Naive thymus-derived CD8-positive, alpha-beta T cell (primary cell): Measurements from ENCODE around the gene KRT78. TPM values are rescaled to one million over a fixed set of nuclear protein-coding genes. Genes with fewer than 3 reads are reported as not detected.

Experiments
- ATAC-seq, 2 donors: fragments of 150-1000 bp; cut with Tn5 transposase in 1 of 2; sonication (Bioruptor Pico), chemical (Tn5 transposase) in 1 of 2; 1 replicate in 1 of 2; 2 replicates in 1 of 2; pipeline ENCODE4 v1.10.0; 2021; ENCODE audit warnings: mild to moderate bottlenecking in 2 of 2, moderate library complexity in 2 of 2
- POLR2A ChIA-PET: fragments of 350-600 bp; sonication (Branson Sonifier 250); formaldehyde crosslinking; loops from one replicate; lab custom pipeline; 2021; ENCODE audit warnings: antibody characterized with exemption; lab: Charles Lee
- DNase-seq, 10 donors: peaks; one replicate each; pipeline versions ENCODE4 v3.0.0 to v3.0.0-alpha.2; 2020 to 2022
- H3K27ac Mint-ChIP-seq, 10 donors: one replicate each; pipeline ENCODE4 v1.8.0; 2020 to 2022; ENCODE audit warnings: mild to moderate bottlenecking in 10 of 10, mixed read lengths in 10 of 10, moderate library complexity in 4 of 10, inconsistent platforms in 1 of 10
- H3K27me3 Mint-ChIP-seq, 5 donors: one replicate each; pipeline ENCODE4 v1.8.0; 2021 to 2022; ENCODE audit warnings: mixed read lengths in 5 of 5
- H3K36me3 Mint-ChIP-seq, 3 donors: one replicate each; pipeline ENCODE4 v1.8.0; 2020 to 2022; ENCODE audit warnings: mixed read lengths in 3 of 3, mild to moderate bottlenecking in 2 of 3, inconsistent platforms in 1 of 3
- H3K4me1 Mint-ChIP-seq, 4 donors: one replicate each; pipeline ENCODE4 v1.8.0; 2021 to 2022; ENCODE audit warnings: mixed read lengths in 4 of 4
- H3K4me3 Mint-ChIP-seq, 10 donors: one replicate each; pipeline ENCODE4 v1.8.0; 2020 to 2022; ENCODE audit warnings: mild to moderate bottlenecking in 10 of 10, mixed read lengths in 10 of 10, moderate library complexity in 6 of 10, inconsistent platforms in 1 of 10
- H3K9me3 Mint-ChIP-seq, 9 donors: one replicate each; pipeline ENCODE4 v1.8.0; 2020 to 2022; ENCODE audit warnings: mixed read lengths in 9 of 9, mild to moderate bottlenecking in 3 of 9, inconsistent platforms in 1 of 9, moderate library complexity in 1 of 9
- polyA plus RNA-seq, 3 donors: library from polyadenylated mRNA; unstranded; fragments of 300-500 nt; fragmentation: Illumina TruSeq; gene quantifications; one replicate each; pipeline ENCODE4 v1.2.3, GENCODE V29; 2021
- total RNA-seq, 8 experiments: library from RNA in 2 of 8; stranded (reverse) in 2 of 8; gene quantifications; one replicate each; pipeline ENCODE4 v1.2.3 and lab custom pipeline; 2021 to 2026

The KRT78 gene
- total and polyA plus RNA-seq, 5 experiments from 2014 or later, result not detected

DNA sequence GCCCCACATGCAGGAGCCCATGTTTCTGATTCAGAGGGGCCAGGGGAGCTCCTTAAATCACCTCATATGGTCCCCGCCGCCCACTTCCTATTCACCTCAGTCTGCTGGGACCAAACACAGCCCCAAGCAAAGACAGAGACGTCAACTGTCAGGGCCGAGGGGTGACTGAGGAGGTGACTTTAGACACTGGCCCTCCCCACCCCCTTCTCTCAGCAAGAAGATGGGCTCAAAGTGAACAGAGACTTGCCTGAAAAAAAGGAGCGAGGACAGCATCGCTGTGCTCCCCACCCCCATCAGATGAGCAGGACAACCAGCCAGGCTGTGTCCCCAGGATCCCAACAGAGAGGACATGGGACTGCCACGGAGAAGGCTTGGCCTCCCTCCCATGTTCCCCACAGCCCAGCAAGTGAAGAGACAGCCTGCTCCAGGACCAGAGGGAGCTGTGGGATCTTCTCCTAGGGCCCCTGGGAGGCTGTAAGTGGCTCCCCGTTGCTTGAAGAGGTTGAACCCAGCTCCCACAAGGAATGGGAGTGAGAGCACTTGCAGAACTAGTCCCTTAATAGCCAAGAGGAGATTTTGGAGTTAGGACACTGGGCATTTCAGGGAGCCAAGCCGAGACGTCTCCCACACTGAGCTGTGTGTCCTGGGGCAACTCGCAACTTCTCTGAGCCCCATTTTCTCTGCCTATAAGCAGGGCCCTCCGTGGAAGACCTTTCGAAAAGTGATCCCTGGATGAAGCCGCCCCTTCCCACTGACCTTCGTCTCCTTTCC lies 13.3 kb downstream of the KRT78 start:
- Mint-ChIP-seq H3K36me3 (no peaks in the 10 kb centered on the region), H3K27ac (peak overlapping the region in 9 of 10 donors; percentile 75 to 95 (median 90)), H3K9me3 (no peaks in the 10 kb centered on the region), H3K4me3 (peak overlapping the region in 8 of 10 donors; percentile 29 to 68 (median 52)), H3K4me1 (peaks cover 23 to 56% (median 35%) of the 10 kb centered on the region in 4 donors), H3K27me3 (peaks cover 0 to 9% (median 1%) of the 10 kb centered on the region in 5 donors)
- DNase-seq (no peak), ATAC-seq (no peak)
- POLR2A ChIA-PET, result no interaction called here

DNA sequence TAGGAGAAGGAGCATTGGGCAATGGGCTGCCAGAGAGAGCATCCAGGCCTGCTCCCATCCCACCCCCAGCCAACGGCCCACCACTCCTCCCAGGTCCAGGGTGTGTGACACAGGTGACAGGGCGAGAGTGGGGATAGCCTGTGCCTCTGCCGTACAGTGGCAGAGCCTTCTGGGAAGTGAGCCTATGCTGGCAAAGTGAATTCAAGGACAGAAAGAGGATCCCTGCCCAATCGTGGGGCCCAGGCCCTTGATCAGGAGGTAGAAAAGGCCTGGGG lies 14.1 kb downstream of the KRT78 start:
- Mint-ChIP-seq H3K27ac (peak overlapping the region in 4 of 10 donors; percentile 43 to 79 (median 62)), H3K4me3 (no peak overlapping the region), H3K9me3 (no peaks in the 10 kb centered on the region), H3K27me3 (peaks cover 0 to 4% (median 0%) of the 10 kb centered on the region in 5 donors), H3K4me1 (peaks cover 23 to 49% (median 35%) of the 10 kb centered on the region in 4 donors), H3K36me3 (no peaks in the 10 kb centered on the region)
- ATAC-seq, result no peak
- POLR2A ChIA-PET, result no interaction called here
- DNase-seq, result no peak

GRCh38 chr12:52833922-52834726 lies 14.7 kb downstream of the KRT78 start, which contains the start of gene KRT79:
Gene KRT79 (minus strand): TSS chr12:52834311. CDS start chr12:52834260, 51 bp downstream.
- Mint-ChIP-seq H3K36me3 (no peaks in the 10 kb centered on the region), H3K4me1 (peaks cover 23 to 46% (median 35%) of the 10 kb centered on the region in 4 donors), H3K4me3 (no peak within 1 kb of the TSS), H3K27me3 (no peaks in the 10 kb centered on the region), H3K27ac (peak within 1 kb of the TSS in 7 of 10 donors; percentile 11 to 90 (median 78)), H3K9me3 (no peaks in the 10 kb centered on the region)
- no peak for ATAC-seq
- POLR2A ChIA-PET, result interaction anchor here (0.6 to 1.5 kb wide), 2 partner anchors 46 to 167 kb away, joined by 5 to 6 read pairs; no protein-coding TSS in a partner anchor
- DNase-seq, result no peak

DNA sequence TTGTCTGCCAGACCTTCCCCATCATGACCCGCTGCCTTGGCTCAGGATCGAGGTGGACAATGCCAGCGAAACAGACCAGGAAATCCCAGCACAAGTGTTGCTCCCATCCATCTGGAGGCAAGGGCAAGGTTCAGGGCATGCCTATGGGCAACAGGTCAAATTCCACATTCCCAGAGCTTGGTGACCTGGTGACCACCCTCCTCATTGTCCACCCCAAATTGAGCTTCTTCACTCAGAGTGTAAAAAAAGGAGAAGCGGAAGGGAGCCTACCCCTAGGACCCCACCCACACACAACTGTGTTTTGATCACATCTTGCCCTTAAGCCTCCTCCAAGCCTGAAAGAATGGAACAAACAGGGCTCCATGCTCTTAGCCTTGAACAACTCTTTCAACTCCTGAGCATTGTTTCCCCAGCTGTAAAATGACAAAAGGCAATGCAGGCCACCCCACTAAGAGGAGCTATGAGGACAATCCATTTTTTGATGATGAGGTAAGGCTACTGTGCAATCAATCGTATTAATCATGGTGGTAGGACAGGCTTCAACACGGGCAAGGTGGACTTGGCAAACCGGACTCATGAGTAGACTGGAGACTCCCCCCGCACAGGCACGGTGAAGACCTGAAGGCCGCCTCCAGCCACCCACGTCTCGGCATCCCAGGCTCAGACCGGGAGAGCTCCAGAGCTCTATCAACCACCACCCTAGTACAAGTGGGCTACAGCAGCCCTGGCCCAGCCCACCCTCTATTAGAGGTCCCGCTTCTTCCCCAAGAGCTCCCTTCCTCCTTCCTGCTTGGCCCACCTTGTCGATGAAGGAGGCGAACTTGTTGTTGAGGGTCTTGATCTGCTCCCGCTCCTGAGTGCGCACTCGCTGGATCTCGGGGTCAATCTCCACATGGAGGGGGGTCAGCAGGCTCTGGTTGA lies 15.5 kb downstream of the KRT78 start:
- ATAC-seq, result no peak
- no peaks in the 10 kb centered on the region for H3K27me3 Mint-ChIP-seq
- no peak for DNase-seq
- H3K9me3 Mint-ChIP-seq, result no peaks in the 10 kb centered on the region
- H3K36me3 Mint-ChIP-seq, result no peaks in the 10 kb centered on the region
- peak overlapping the region in 5 of 10 donors; percentile 7 to 75 (median 11) for H3K27ac Mint-ChIP-seq
- H3K4me3 Mint-ChIP-seq, result no peak overlapping the region
- POLR2A ChIA-PET, result interaction anchor here (0.6 to 1.5 kb wide), 2 partner anchors 45 to 168 kb away, joined by 5 to 6 read pairs; no protein-coding TSS in a partner anchor
- peaks cover 22 to 43% (median 36%) of the 10 kb centered on the region in 4 donors for H3K4me1 Mint-ChIP-seq

DNA sequence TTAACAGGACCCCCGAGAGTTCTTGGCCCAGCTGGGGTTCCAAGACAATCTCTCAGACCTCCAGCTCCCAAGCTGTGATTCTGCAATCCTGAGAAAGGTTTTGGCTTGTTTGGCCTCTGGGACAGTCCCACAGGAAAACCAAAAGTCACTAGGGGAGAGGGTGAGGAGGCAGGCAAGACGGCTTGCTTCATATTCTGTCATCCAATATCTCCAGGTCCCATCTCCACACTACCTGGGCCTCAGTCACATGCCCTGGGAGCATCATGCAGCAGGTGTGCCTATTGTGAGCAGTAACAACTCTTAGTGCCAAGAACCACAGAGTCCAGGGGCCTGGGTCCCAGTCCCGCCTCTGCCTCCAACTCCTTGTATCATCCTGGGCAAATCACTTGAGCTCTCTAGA lies 16.3 kb downstream of the KRT78 start:
- ATAC-seq, result no peak
- no peak overlapping the region for H3K4me3 Mint-ChIP-seq
- peaks cover 17 to 36% (median 32%) of the 10 kb centered on the region in 4 donors for H3K4me1 Mint-ChIP-seq
- H3K27me3 Mint-ChIP-seq, result no peaks in the 10 kb centered on the region
- H3K27ac Mint-ChIP-seq, result peak overlapping the region in 3 of 10 donors; percentile 7 to 39 (median 7)
- no peaks in the 10 kb centered on the region for H3K9me3 Mint-ChIP-seq
- POLR2A ChIA-PET, result no interaction called here
- H3K36me3 Mint-ChIP-seq, result no peaks in the 10 kb centered on the region
- DNase-seq, result no peak

- H3K4me1 Mint-ChIP-seq, result peaks cover 11 to 24% (median 20%) of the 10 kb centered on the region in 4 donors
- peak overlapping the region in 1 of 10 donors; percentile 2 for H3K27ac Mint-ChIP-seq
- POLR2A ChIA-PET, result no interaction called here
- no peaks in the 10 kb centered on the region for H3K27me3 Mint-ChIP-seq
- no peak overlapping the region for H3K4me3 Mint-ChIP-seq
- no peaks in the 10 kb centered on the region for H3K9me3 Mint-ChIP-seq
- no peak for DNase-seq
- ATAC-seq, result no peak
- H3K36me3 Mint-ChIP-seq, result no peaks in the 10 kb centered on the region
Observed at GRCh38 chr12:52831251-52831650, 17.5 kb downstream of the KRT78 start.

- Mint-ChIP-seq H3K4me3 (no peak overlapping the region), H3K9me3 (no peaks in the 10 kb centered on the region), H3K27ac (peak overlapping the region in 6 of 10 donors; percentile 19 to 82 (median 24)), H3K27me3 (no peaks in the 10 kb centered on the region), H3K36me3 (no peaks in the 10 kb centered on the region), H3K4me1 (peaks cover 3 to 13% (median 9%) of the 10 kb centered on the region in 4 donors)
- no peak for DNase-seq
- ATAC-seq, result no peak
- POLR2A ChIA-PET, result no interaction called here
Observed at GRCh38 chr12:52829986-52830770, 18.6 kb downstream of the KRT78 start.

DNA sequence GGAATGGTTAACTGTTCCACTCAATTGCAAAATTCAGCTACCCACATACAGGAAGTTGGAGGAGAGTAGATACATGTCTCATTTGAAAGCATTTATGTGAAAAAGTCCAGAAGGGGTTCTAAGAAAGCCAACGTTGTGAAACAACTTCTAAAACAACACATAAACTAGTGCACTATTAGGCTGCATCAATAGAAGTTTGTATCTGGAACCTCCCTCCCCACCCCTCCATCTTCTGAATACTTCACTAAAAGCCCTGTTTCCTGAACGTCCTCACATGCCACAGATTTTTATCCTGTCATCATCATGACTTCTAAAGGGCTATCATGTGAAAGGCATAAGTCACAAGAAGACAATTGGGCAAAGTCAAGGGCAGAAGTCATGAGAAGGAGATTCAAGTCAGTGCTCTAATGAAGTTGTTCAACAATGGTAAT lies 20.2 kb downstream of the KRT78 start:
- POLR2A ChIA-PET, result no interaction called here
- H3K36me3 Mint-ChIP-seq, result no peaks in the 10 kb centered on the region
- H3K27me3 Mint-ChIP-seq, result no peaks in the 10 kb centered on the region
- ATAC-seq (no peak), DNase-seq (no peak)
- no peak overlapping the region for H3K4me3 Mint-ChIP-seq
- no peaks in the 10 kb centered on the region for H3K9me3 Mint-ChIP-seq
- peak overlapping the region in 1 of 10 donors; percentile 67 for H3K27ac Mint-ChIP-seq
- H3K4me1 Mint-ChIP-seq, result peaks cover 3 to 9% (median 7%) of the 10 kb centered on the region in 4 donors

GRCh38 chr12:52828156-52828555 lies 20.6 kb downstream of the KRT78 start:
- H3K4me1 Mint-ChIP-seq, result peaks cover 3 to 9% (median 7%) of the 10 kb centered on the region in 4 donors
- peak overlapping the region in 1 of 10 donors; percentile 67 for H3K27ac Mint-ChIP-seq
- POLR2A ChIA-PET, result no interaction called here
- H3K4me3 Mint-ChIP-seq, result no peak overlapping the region
- H3K9me3 Mint-ChIP-seq, result no peaks in the 10 kb centered on the region
- no peaks in the 10 kb centered on the region for H3K36me3 Mint-ChIP-seq
- H3K27me3 Mint-ChIP-seq, result no peaks in the 10 kb centered on the region
- ATAC-seq, result no peak
- no peak for DNase-seq

- H3K27me3 Mint-ChIP-seq, result no peaks in the 10 kb centered on the region
- H3K36me3 Mint-ChIP-seq, result no peaks in the 10 kb centered on the region
- ATAC-seq (no peak), DNase-seq (no peak)
- H3K9me3 Mint-ChIP-seq, result no peaks in the 10 kb centered on the region
- POLR2A ChIA-PET, result no interaction called here
- H3K4me3 Mint-ChIP-seq, result no peak overlapping the region
- H3K27ac Mint-ChIP-seq, result no peak overlapping the region
- H3K4me1 Mint-ChIP-seq, result peaks cover 3 to 9% (median 7%) of the 10 kb centered on the region in 4 donors
Observed at GRCh38 chr12:52827499-52828090, 21.2 kb downstream of the KRT78 start.
